Endothelial cell of umbilical vein (primary cell): ENCODE results near the gene MYH16.
"Not testable (repeated sequence)": the region's sequence is repeated elsewhere in the genome, so short reads cannot be mapped to it uniquely, and the experiment has no call there.

Experiments
- CTCF ChIP-seq, 2 donors: IDR thresholded peaks; 1 replicate in 1 of 2; 2 replicates in 1 of 2; pipeline ENCODE4 v1.5.1; 2011; ENCODE audit warnings: low read length in 2 of 2, mild to moderate bottlenecking in 2 of 2, moderate library complexity in 2 of 2, control low read depth in 1 of 2, inconsistent platforms in 1 of 2, low read depth in 1 of 2; ENCODE audit not compliant: insufficient read depth in 1 of 2; ENCODE audit errors: extremely low read depth in 1 of 2
- EZH2 ChIP-seq: IDR thresholded peaks from 2 replicates; pipeline ENCODE4 v1.6.1; 2012; ENCODE audit warnings: borderline replicate concordance, low read depth, mild to moderate bottlenecking, moderate library complexity, low read length, inconsistent platforms; ENCODE audit not compliant: severe bottlenecking
- GATA2 ChIP-seq: IDR thresholded peaks from 2 replicates; pipeline ENCODE4 v1.7.0; 2011; ENCODE audit warnings: low read depth, mild to moderate bottlenecking, moderate library complexity, mixed read lengths, low read length; ENCODE audit not compliant: insufficient read length, insufficient read depth
- MAX ChIP-seq: IDR thresholded peaks from 2 replicates; pipeline ENCODE4 v1.6.1; 2011; ENCODE audit not compliant: insufficient read depth, insufficient read length
- POLR2A ChIP-seq: IDR thresholded peaks from 2 replicates; pipeline ENCODE4 v1.6.1; 2012; ENCODE audit warnings: low read depth, mild to moderate bottlenecking, control low read depth, low read length

GRCh38 chr7:99290148-99290547 is 17.5 kb downstream of the MYH16 start:
- not testable (repeated sequence) for TF ChIP-seq CTCF (IDR thresholded peaks at IDR 0.05; ENCODE audit: extremely low read depth in 1 of 2, insufficient read depth in 1 of 2, low read depth in 1 of 2, low read length in 2 of 2); POLR2A; GATA2; EZH2; MAX
